ENCODE data around the gene FHOD3.

The FHOD3 gene

GRCh38 chr18:36374262-36374661 is 76.7 kb downstream of the FHOD3 start:
- TF ChIP-seq CTCF (IDR thresholded peaks at IDR 0.05; ENCODE audit: low read depth, low read length) = no peak
- no peak for DNase-seq (ENCODE audit: extremely low read depth, low read depth)

- no peak for DNase-seq (ENCODE audit: extremely low read depth, low read depth)
- no peak for TF ChIP-seq CTCF (IDR thresholded peaks at IDR 0.05; ENCODE audit: low read depth, low read length)
Measured at GRCh38 chr18:36375118-36375517, 77.6 kb downstream of the FHOD3 start.

- no peak for DNase-seq (ENCODE audit: extremely low read depth, low read depth)
- TF ChIP-seq CTCF (IDR thresholded peaks at IDR 0.05; ENCODE audit: low read depth, low read length) = no peak
Measured at GRCh38 chr18:36376361-36376760, 78.8 kb downstream of the FHOD3 start.

- TF ChIP-seq CTCF (IDR thresholded peaks at IDR 0.05; ENCODE audit: low read depth, low read length) = no peak
- DNase-seq (ENCODE audit: extremely low read depth, low read depth) = no peak
Measured at GRCh38 chr18:36377626-36378025, 80.1 kb downstream of the FHOD3 start.

- no peak for TF ChIP-seq CTCF (IDR thresholded peaks at IDR 0.05; ENCODE audit: low read depth, low read length)
Measured at GRCh38 chr18:36378205-36378604, 80.7 kb downstream of the FHOD3 start.

GRCh38 chr18:36379435-36379984 is 82.0 kb downstream of the FHOD3 start:
- DNase-seq (ENCODE audit: extremely low read depth, low read depth) = no peak
- TF ChIP-seq CTCF (IDR thresholded peaks at IDR 0.05; ENCODE audit: low read depth, low read length) = no peak

More at GRCh38 chr18:36378205-36378604, 80.7 kb downstream of the FHOD3 start:
- DNase-seq (ENCODE audit: extremely low read depth, low read depth) = no peak

- TF ChIP-seq CTCF (IDR thresholded peaks at IDR 0.05; ENCODE audit: low read depth, low read length) = no peak
- DNase-seq (ENCODE audit: extremely low read depth, low read depth) = no peak
Measured at GRCh38 chr18:36380173-36380827, 82.8 kb downstream of the FHOD3 start.

All from AG09319 (cell line).